Right lobe of liver (tissue), 6 donors: ENCODE measurements around the gene TBC1D5. TPM values are rescaled to one million over a fixed set of nuclear protein-coding genes. Genes with fewer than 3 reads are reported as not detected.

Experiments
- ATAC-seq, 4 donors: fragments of 200-7000 bp; cut with Tn5 transposase; one replicate each; pipeline ENCODE4 v1.9.1; 2020; ENCODE audit warnings: mild to moderate bottlenecking in 4 of 4, moderate library complexity in 4 of 4
- DNase-seq, 3 donors: peaks; one replicate each; pipeline ENCODE4 v3.0.0-alpha.2; 2020
- H3K27ac ChIP-seq, 3 donors: fragments of 200-600 bp; one replicate each; pipeline ENCODE4 v1.8.0; 2022
- H3K27me3 ChIP-seq, 2 donors: fragments of 200-600 bp; one replicate each; pipeline ENCODE4 v1.8.0; 2022
- H3K36me3 ChIP-seq, 4 donors: fragments of 200-600 bp; sonication (generic) in 1 of 4; one replicate each; pipeline versions ENCODE4 v1.5.1 to v1.8.0; 2017 to 2022; ENCODE audit warnings: control low read depth in 1 of 4
- H3K4me1 ChIP-seq, 4 donors: fragments of 200-600 bp; sonication (generic) in 1 of 4; one replicate each; pipeline versions ENCODE4 v1.5.1 to v1.8.0; 2017 to 2022; ENCODE audit warnings: control low read depth in 1 of 4
- H3K4me3 ChIP-seq, 3 donors: fragments of 200-600 bp; one replicate each; pipeline ENCODE4 v1.8.0; 2022
- H3K9me3 ChIP-seq, 4 donors: fragments of 200-600 bp; sonication (generic) in 1 of 4; one replicate each; pipeline versions ENCODE4 v1.5.1 to v1.8.0; 2017 to 2022; ENCODE audit warnings: control low read depth in 1 of 4
- POLR2A ChIP-seq: fragments of 450-650 bp; IDR thresholded peaks from one replicate; pipeline ENCODE4 v1.6.1; 2017; ENCODE audit warnings: antibody characterized with exemption, mild to moderate bottlenecking
- WGBS: methylation state at CpG from one replicate; pipeline ENCODE4 v1.1.6; 2018; ENCODE audit warnings: low coverage, low lambda C conversion rate; ENCODE audit not compliant: insufficient coverage; ENCODE audit errors: missing lambda C conversion rate; 5-methylcytosine and 5-hydroxymethylcytosine counted together
- intact Hi-C, 2 donors: fragments of 100-400 bp; cut with DNase I; formaldehyde crosslinking; loops; one replicate each; pipeline versions ENCODE4 v1.11.2 to v1.14.1; 2022
- total RNA-seq, 6 experiments: library from RNA; depleted of rRNA in 2 of 6; stranded (reverse); fragments of >200 nt in 2 of 6; fragmentation: NEBNext Ultra II Directional in 3 of 6; extraction: Animal tissue kit (Norgen Biotek cat#: 25700) in 3 of 6; gene quantifications; one replicate each; pipeline versions ENCODE4 v1.1.0 to v1.2.4, GENCODE V29; 2016 to 2023
- TF ChIP-seq, protein P1 (sequence below), 4 donors: fragments of 200-600 bp in 3 of 4; fragments of 450-650 bp in 1 of 4; IDR thresholded peaks; one replicate each; pipeline versions ENCODE4 v1.5.1 to v1.8.0; 2016 to 2022; ENCODE audit warnings: antibody characterized with exemption in 4 of 4, mild to moderate bottlenecking in 2 of 4
- donor health status: DM: no; HTN: yes; CAD: no.
- donor health status: DM: no; HTN: no; CAD: no.
- donor health status: DM: no; HTN: no; CAD: no.
- donor health status: DM: no; HTN: yes; CAD: no.
- donor health status: DM: no; HTN: yes; CAD: no.

Gene TBC1D5
- total RNA-seq, 6 experiments from 2014 or later: 21.5 to 33.4 (median 27.7) TPM

- Histone ChIP-seq H3K4me3 (no peak overlapping the region), H3K27ac (no peak overlapping the region), H3K27me3 (no peaks in the 10 kb centered on the region), H3K36me3 (no peaks in the 10 kb centered on the region), H3K4me1 (no peaks in the 10 kb centered on the region), H3K9me3 (no peaks in the 10 kb centered on the region)
- no peak for TF ChIP-seq POLR2A
- TF ChIP-seq, protein P1, sequence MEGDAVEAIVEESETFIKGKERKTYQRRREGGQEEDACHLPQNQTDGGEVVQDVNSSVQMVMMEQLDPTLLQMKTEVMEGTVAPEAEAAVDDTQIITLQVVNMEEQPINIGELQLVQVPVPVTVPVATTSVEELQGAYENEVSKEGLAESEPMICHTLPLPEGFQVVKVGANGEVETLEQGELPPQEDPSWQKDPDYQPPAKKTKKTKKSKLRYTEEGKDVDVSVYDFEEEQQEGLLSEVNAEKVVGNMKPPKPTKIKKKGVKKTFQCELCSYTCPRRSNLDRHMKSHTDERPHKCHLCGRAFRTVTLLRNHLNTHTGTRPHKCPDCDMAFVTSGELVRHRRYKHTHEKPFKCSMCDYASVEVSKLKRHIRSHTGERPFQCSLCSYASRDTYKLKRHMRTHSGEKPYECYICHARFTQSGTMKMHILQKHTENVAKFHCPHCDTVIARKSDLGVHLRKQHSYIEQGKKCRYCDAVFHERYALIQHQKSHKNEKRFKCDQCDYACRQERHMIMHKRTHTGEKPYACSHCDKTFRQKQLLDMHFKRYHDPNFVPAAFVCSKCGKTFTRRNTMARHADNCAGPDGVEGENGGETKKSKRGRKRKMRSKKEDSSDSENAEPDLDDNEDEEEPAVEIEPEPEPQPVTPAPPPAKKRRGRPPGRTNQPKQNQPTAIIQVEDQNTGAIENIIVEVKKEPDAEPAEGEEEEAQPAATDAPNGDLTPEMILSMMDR (IDR thresholded peaks at IDR 0.05): no peak
- ATAC-seq (no peak), DNase-seq (no peak)
- intact Hi-C loops: no loop called here
These were observed 606.7 kb downstream of the TBC1D5 start for GRCh38 chr3:17135696-17136095.

DNA sequence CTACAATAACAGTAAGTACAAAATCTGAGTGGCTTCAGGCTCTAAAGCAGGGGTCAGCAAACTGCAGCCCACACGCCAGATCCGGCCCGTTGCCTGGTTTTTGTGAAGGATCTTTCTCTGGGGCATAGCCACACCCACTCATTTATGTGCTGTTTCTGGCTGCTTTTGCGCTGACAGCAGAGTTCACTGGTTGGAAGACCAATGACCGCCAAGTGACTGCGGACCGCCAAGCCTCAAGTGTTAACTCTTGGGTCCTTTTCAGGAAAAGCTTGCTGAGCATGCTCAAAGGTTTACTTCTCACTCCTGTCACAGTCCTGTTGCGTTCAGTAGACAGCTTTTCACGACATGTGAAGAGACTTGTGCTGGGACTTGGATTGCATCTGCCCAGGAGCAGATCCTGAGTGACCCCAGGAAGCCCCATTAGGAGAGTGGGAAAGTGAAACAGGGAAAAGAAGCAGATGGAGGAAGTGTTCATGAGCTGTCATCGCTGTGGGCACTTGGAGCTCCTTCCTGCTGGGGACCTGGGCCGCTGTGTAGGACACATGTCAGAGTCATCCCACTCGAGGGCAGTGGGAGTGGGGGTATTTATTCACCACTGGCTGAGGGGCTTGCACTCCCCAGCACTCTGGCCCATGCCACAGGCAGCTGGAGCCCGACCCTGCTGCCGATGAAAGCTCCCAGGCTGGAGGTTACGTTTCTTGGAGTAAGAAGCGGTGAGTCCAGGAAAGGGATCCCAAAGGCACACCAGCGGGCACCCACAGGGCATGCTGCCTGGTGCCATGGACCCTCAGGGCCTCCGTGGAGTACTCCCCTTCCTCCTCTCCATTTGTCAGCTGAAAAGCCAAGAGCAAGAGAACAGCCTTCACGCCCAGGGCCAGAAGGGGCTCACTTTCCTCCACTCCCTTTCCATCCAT lies 608.5 kb downstream of the TBC1D5 start:
- DNase-seq: no peak
- Histone ChIP-seq H3K27ac (no peak overlapping the region), H3K9me3 (no peaks in the 10 kb centered on the region), H3K4me3 (no peak overlapping the region), H3K36me3 (no peaks in the 10 kb centered on the region), H3K27me3 (no peaks in the 10 kb centered on the region), H3K4me1 (no peaks in the 10 kb centered on the region)
- intact Hi-C loops: no loop called here
- WGBS: 72% methylated on average over 8 of the region's 19 CpGs
- TF ChIP-seq, protein P1 (IDR thresholded peaks at IDR 0.05): no peak
- no peak for TF ChIP-seq POLR2A
- ATAC-seq: peak in 3 of 4 donors; percentile 23 to 45 (median 25)

DNA sequence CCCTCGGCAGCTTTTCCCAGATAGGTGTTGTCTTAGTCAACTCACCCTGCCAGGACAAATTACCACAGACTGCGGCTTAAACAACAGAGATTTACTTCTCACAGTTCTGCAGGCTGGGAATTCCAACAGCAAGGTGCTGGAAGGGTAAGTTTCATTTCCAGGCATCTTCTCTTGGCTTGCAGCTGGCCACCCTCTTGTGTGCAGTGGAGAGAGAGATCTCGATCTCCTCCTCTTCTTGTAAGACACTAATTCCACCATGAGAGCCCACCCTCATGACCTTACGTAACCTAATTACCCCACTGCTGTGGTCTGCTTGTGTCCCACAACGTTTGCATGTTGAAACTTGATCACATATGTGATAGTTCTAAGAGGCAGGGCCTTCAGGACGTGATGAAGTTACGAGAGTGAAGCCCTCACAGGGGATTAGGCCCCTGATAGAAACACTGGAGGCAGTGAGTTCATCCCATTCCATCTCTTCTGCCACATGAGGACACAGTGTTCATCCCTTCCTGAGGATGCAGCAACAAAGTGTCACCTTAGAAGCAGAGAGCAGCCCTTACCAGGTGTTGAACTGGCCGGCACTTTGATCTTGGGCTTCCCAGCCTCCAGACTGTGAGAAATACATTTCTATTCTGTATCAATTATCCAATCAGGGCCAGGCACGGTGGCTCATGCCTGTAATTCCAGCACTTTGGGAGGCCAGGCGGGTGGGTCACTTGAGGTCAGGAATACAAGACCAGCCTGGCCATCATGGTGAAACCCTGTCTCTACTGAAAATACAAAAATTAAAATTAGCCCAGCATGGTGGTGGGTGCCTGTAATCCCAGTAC lies 609.9 kb downstream of the TBC1D5 start:
- intact Hi-C loops: no loop called here

GRCh38 chr3:17130956-17131355 lies 611.5 kb downstream of the TBC1D5 start:
- intact Hi-C loops: no loop called here
- WGBS: 76% methylated on average over 2 of the region's 3 CpGs
- H3K4me3 ChIP-seq: no peak overlapping the region
- no peaks in the 10 kb centered on the region for H3K9me3 ChIP-seq
- DNase-seq: no peak
- no peaks in the 10 kb centered on the region for H3K4me1 ChIP-seq
- ATAC-seq: no peak
- no peak overlapping the region for H3K27ac ChIP-seq
- no peaks in the 10 kb centered on the region for H3K36me3 ChIP-seq
- no peaks in the 10 kb centered on the region for H3K27me3 ChIP-seq
- TF ChIP-seq POLR2A: no peak
- TF ChIP-seq, protein P1 (IDR thresholded peaks at IDR 0.05): no peak

More for the DNA sequence above, 609.9 kb downstream of the TBC1D5 start:
- 64% methylated on average over 9 of the region's 10 CpGs for WGBS
- no peaks in the 10 kb centered on the region for H3K9me3 ChIP-seq
- H3K27me3 ChIP-seq: no peaks in the 10 kb centered on the region
- H3K27ac ChIP-seq: no peak overlapping the region
- H3K4me3 ChIP-seq: no peak overlapping the region
- no peaks in the 10 kb centered on the region for H3K36me3 ChIP-seq
- H3K4me1 ChIP-seq: no peaks in the 10 kb centered on the region
- TF ChIP-seq, protein P1 (IDR thresholded peaks at IDR 0.05): no peak
- no peak for TF ChIP-seq POLR2A
- ATAC-seq: no peak
- DNase-seq: no peak
